GM18868 (cell line): ENCODE data around the gene DNAAF6.
A peak's percentile ranks its signal among the peaks of the same experiment; 100 is the strongest.
"Not testable (repeated sequence)": the region's sequence is repeated elsewhere in the genome, so short reads cannot be mapped to it uniquely, and the experiment has no call there.

Experiments
- ATAC-seq: cut with Tn5 transposase; IDR thresholded peaks from one replicate; pipeline ENCODE4 v1.9.1; 2021; ENCODE audit warnings: mild to moderate bottlenecking, moderate library complexity; ENCODE audit not compliant: unreplicated experiment

DNAAF6 gene

DNA sequence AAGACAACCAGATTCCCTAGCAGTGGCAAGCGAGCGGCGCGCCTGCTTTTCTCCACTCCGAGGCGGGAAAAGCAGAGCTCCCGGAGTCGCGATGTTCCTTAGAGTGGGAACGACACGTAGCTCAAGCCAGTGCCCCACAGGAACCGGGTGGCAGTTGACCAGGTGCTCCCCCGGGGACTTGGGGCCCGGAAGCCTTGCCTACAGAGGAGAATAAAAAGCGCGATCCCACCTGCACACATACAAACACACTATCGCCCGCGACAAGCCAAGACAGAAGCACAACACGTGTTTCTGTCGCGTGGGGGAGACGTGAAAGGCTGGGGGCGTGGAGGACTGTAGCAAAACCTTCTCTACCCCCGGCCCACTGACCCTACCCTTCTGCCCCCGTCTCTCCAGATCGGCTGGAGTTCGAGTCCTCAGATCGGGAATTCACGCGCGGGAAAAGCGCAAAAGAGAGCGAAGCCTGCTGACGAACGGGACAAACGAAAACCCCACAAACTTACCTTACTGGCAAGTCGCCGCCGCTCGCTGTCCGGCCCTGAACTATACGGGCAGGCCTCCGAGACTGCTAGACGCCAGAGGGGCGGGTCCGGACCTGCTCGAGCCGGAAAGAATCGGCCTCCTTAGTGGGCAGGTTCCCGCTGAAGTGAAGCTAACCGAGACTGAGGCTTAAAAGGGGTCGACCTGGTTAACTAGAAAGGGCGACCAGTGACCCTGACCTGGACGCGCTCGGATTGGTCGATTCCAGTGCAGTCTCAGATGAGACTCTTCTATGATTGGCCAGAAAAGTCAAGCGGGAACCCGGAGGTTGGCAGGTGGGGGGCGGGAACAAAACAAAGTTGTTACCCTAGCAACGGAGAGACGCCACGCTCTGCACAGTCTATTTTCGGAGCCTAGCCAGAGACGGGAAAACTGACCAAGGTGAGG lies at the start of gene DNAAF6, which contains the start of gene NUP62CL:
Gene DNAAF6 (plus strand): TSS at position 842 of the 927 bp plus-strand sequence. CDS start 6,265 bp downstream, outside the sequence.
Gene NUP62CL (minus strand): TSS at position 664 of the 927 bp plus-strand sequence. CDS start 31,287 bp downstream, outside the sequence.
- peak; percentile 87 for ATAC-seq

GRCh38 chrX:107157618-107158017 lies 48.8 kb upstream of the DNAAF6 start:
- not testable (repeated sequence) for ATAC-seq

DNA sequence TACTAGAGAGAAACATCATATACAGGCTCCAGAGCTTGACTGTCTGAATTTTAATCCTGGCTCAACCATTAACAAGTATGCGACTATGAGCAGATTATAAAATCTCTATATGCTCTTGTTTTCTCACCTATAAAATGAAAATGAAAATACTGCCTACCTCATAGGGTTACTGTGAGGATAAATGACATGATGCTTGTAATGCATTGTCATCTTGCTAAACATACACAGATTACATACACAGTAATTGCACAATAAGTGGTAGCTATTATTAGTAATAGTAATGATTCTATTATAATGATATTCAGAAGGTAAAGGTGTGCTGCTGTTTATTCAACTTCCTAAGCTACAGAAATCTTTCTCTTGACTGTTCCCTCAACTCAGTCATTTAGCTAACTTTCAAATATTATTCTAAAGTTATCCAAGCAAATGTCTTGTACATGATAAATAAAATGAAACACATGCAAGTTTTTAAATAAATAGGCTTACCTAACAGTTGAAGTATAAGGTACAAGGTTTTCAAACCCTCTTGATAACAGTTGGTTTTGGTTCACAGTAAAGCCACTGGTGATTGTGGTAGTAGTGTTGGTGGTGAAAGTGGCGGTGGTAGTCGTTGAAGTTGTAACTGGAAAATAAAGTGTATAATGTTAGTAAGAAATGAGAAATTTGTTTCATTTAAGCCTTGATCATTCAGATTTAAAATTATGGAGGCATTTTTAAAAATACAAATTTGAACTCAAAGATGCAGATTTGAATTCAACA lies 39.1 kb upstream of the DNAAF6 start:
- no peak for ATAC-seq

GRCh38 chrX:107168257-107168656 lies 38.2 kb upstream of the DNAAF6 start:
- ATAC-seq = no peak

- ATAC-seq = no peak
Measured at GRCh38 chrX:107168712-107169111, 37.7 kb upstream of the DNAAF6 start.

DNA sequence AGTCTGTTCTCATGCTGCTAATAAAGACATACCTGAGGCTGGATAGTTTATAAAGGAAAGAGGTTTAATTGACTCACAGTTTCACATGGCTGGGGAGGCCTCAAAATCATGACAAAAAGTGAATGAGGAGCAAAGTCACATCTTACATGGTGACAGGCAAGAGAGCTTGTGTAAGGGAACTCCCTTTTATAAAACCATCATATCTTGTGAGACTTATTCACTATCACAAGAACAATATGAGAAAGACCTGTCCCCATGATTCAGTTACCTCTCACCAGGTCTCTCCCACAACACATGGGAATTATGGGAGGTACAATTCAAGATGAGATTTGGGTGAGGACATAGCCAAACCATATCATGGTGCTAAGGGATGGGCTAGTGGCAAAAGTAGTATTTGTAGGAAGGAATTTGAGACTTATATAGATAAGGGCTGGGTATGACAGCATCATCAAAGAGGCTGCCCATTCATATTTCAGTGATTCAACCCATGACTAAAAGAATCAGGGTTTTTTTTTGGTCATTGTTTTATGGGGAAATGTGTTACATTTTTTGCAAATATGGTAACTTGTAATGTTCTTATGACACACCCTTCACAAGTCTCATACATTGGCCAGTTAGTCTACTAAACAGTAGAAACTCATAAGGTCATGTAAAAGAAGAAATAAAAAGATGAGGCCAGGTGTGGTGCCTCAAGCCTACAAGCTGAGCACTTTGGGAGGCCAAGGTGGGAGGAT lies 34.9 kb upstream of the DNAAF6 start:
- no peak for ATAC-seq

- no peak for ATAC-seq
Measured at GRCh38 chrX:107197319-107197718, 9.1 kb upstream of the DNAAF6 start.

- not testable (repeated sequence) for ATAC-seq
Measured at GRCh38 chrX:107198074-107198473, 8.3 kb upstream of the DNAAF6 start.

- ATAC-seq = no peak
Measured at GRCh38 chrX:107199491-107199890, 6.9 kb upstream of the DNAAF6 start.

DNA sequence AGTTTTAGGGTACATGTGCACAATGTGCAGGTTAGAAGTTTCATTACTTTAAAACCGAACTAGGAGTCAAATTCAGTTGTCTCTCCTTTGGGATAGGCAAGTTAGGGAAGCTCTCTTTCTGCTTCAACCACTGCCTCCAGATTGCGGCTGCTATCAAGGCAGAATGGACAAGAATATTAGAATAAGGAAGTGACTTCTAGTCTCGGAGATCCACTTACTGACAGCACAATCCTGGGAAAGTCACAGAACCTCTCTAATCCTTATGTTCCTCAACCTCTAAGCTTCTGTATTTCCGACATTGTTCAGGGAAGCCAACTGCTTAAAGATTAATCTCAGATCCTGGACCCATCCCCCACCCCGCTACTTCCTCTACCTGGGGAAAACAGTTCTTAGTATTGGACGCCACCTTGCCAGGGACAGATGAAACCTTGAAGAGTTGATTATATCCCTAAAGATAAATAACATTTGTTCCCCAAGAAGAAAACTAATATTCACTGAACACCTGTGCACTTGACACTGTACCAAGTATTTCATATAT lies 2.3 kb upstream of the DNAAF6 start:
- no peak for ATAC-seq

DNA sequence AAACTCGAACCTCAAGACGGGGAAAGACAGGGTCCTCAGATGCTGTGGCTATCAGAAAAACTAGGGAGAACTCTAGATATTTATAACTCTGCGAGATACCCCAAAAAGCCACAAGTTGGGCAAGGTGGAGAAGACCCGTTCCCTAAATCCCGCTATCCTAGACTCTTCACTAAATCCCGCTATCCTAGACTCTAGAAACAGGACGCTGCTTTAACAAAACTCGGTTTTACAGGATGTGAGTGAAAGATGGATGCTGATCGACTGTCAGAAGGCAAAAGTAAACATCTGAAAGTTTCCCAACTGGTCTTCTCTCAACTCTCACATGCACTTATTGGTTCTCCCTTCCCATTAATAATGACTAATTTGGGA lies 270 bp downstream of the DNAAF6 start:
- ATAC-seq = no peak

DNA sequence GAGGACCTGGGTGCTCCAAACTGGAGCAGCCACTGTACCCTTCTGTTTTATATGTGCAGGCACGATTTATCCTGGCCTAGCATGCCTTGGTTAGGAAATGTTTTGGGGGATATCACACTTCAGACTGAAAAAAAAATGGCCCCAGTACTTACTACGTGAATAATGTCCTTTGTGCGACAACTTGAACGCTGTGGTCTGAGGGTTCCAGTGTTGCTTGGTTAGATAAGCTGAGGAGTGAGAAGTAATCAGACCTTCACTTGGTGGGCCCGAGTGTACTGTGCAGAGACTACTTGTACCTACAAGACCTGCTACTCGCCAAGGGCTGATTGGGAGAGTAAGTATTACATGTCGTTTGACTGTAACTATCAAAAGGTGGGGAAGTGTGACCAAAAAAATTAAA lies 678 bp downstream of the DNAAF6 start:
- ATAC-seq = no peak

GRCh38 chrX:107207943-107208342 lies 1.5 kb downstream of the DNAAF6 start:
- ATAC-seq = no peak

- ATAC-seq = no peak
Measured at GRCh38 chrX:107213477-107213876, 7.1 kb downstream of the DNAAF6 start.

GRCh38 chrX:107226757-107227156 lies 20.3 kb downstream of the DNAAF6 start:
- no peak for ATAC-seq

- no peak for ATAC-seq
Measured at GRCh38 chrX:107227780-107228485, 21.5 kb downstream of the DNAAF6 start.

GRCh38 chrX:107228486-107228819 lies 22.0 kb downstream of the DNAAF6 start:
- ATAC-seq = no peak

DNA sequence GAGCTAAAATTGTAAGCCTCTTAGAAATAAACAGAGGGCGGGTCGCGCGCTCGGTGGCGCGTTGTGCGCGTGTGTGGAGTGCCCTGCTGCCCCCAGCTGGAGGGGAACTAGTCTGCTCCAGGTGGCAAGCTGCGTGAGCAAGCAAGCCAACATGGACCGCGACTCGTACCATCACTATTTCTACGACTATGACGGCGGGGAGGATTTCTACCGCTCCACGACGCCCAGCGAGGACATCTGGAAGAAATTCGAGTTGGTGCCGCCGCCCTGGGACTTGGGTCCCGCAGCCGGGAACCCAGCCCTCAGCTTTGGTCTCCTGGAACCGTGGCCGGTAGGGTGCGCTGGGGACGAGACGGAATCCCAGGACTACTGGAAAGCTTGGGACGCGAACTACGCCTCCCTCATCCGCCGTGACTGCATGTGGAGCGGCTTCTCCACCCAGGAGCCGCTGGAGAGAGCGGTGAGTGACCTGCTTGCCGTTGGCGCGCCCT lies 66.1 kb downstream of the DNAAF6 start:
- no peak for ATAC-seq

- ATAC-seq = no peak
Measured at GRCh38 chrX:107273795-107274194, 67.4 kb downstream of the DNAAF6 start.

- no peak for ATAC-seq
Measured at GRCh38 chrX:107288676-107289075, 82.3 kb downstream of the DNAAF6 start.
